ENCODE data around the gene MANBA. TPM values are rescaled to one million over a fixed set of nuclear protein-coding genes. Genes with fewer than 3 reads are reported as not detected.

MANBA gene
- total and polyA plus RNA-seq, 2 of the 13 experiments (the other 11 are each of a cell fraction or from before 2014, with no cell fraction given) = 11.7 to 33.3 TPM

DNA sequence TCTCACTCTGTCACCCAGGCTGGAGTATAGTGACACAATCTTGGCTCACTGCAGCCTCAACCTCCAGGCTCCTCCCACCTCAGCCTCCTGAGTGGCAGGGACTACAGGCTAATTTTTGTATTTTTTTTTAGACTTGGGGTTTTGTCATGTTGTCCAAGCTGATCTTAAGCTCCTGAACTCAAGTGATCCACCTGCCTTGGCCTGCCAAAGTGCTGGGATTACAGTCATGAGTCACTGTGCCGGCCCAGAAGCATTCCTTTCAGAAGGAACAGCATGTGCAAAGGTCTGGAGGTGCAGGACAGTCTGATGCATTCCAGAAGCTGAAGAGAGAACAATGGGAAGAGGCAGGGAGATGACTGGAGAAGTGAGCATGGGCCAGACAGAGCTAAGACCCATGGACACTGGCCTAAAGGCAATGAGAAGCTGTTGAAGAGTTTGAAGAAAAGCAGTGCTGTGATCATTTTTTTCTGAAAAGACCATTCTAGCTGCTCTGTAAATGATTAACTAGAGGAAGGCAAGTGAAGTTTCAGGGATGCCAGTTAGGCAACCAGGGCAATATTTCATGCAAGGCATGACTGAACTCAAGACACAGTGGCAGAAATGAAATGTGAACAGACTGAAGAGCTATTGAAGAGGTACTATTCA, 43.2 kb downstream of the MANBA start (continued):
- no peak for TF ChIP-seq ZFP36 (IDR thresholded peaks at IDR 0.05; ENCODE audit: borderline replicate concordance, low read depth, low read length, partially characterized antibody)
- TF ChIP-seq, protein P1, sequence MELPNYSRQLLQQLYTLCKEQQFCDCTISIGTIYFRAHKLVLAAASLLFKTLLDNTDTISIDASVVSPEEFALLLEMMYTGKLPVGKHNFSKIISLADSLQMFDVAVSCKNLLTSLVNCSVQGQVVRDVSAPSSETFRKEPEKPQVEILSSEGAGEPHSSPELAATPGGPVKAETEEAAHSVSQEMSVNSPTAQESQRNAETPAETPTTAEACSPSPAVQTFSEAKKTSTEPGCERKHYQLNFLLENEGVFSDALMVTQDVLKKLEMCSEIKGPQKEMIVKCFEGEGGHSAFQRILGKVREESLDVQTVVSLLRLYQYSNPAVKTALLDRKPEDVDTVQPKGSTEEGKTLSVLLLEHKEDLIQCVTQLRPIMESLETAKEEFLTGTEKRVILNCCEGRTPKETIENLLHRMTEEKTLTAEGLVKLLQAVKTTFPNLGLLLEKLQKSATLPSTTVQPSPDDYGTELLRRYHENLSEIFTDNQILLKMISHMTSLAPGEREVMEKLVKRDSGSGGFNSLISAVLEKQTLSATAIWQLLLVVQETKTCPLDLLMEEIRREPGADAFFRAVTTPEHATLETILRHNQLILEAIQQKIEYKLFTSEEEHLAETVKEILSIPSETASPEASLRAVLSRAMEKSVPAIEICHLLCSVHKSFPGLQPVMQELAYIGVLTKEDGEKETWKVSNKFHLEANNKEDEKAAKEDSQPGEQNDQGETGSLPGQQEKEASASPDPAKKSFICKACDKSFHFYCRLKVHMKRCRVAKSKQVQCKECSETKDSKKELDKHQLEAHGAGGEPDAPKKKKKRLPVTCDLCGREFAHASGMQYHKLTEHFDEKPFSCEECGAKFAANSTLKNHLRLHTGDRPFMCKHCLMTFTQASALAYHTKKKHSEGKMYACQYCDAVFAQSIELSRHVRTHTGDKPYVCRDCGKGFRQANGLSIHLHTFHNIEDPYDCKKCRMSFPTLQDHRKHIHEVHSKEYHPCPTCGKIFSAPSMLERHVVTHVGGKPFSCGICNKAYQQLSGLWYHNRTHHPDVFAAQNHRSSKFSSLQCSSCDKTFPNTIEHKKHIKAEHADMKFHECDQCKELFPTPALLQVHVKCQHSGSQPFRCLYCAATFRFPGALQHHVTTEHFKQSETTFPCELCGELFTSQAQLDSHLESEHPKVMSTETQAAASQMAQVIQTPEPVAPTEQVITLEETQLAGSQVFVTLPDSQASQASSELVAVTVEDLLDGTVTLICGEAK (IDR thresholded peaks at IDR 0.05) = no peak
- TF ChIP-seq, protein P1 (CRISPR knock-in tag; IDR thresholded peaks at IDR 0.05) = no peak
- no peak for TF ChIP-seq ZBTB1 (CRISPR knock-in tag; IDR thresholded peaks at IDR 0.05; ENCODE audit: borderline replicate concordance)
- no peak for TF ChIP-seq NCOA2 (CRISPR knock-in tag; IDR thresholded peaks at IDR 0.05)
- peak; percentile 79 for TF ChIP-seq ZNF644 (CRISPR knock-in tag; IDR thresholded peaks at IDR 0.05; ENCODE audit: low read depth)
- TF ChIP-seq ZSCAN9 (CRISPR knock-in tag; IDR thresholded peaks at IDR 0.05; ENCODE audit: borderline replicate concordance) = 0 out of 2 replicates have a peak, but pooled peaks have one; percentile 65
- TF ChIP-seq SMAD1 (CRISPR knock-in tag; IDR thresholded peaks at IDR 0.05; ENCODE audit: borderline replicate concordance, low read depth) = no peak
- peak; percentile 67; the same call in 1 of the 2 replicates for TF ChIP-seq PHF21A (CRISPR knock-in tag; IDR thresholded peaks at IDR 0.05)
- TF ChIP-seq, protein P2, sequence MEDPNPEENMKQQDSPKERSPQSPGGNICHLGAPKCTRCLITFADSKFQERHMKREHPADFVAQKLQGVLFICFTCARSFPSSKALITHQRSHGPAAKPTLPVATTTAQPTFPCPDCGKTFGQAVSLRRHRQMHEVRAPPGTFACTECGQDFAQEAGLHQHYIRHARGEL (CRISPR knock-in tag; IDR thresholded peaks at IDR 0.05) = no peak
- TF ChIP-seq EZH2 (conservative IDR thresholded peaks at IDR 0.05; ENCODE audit: low read depth, low read length) = no peak
- TF ChIP-seq ZNF546 (CRISPR knock-in tag; conservative IDR thresholded peaks at IDR 0.05) = no peak
- TF ChIP-seq ZNF557 (CRISPR knock-in tag; IDR thresholded peaks at IDR 0.05) = no peak
- no peak for TF ChIP-seq NR2C2 (CRISPR knock-in tag; IDR thresholded peaks at IDR 0.05; ENCODE audit: borderline replicate concordance)
- no peak for TF ChIP-seq ZKSCAN8 (CRISPR knock-in tag; IDR thresholded peaks at IDR 0.05; ENCODE audit: borderline replicate concordance)
- peak; percentile 49; the same call in 1 of the 2 replicates for TF ChIP-seq JUNB (CRISPR knock-in tag; IDR thresholded peaks at IDR 0.05; ENCODE audit: borderline replicate concordance)
- no peak for TF ChIP-seq NFE2L2 (IDR thresholded peaks at IDR 0.05; ENCODE audit: low read length)
- no peak for TF ChIP-seq ZNF468 (CRISPR knock-in tag; IDR thresholded peaks at IDR 0.05)
- no peak for TF ChIP-seq ZNF446 (CRISPR knock-in tag; IDR thresholded peaks at IDR 0.05)
- 0 out of 2 replicates have a peak, but pooled peaks have one; percentile 17 for TF ChIP-seq MED1 (CRISPR knock-in tag; IDR thresholded peaks at IDR 0.05)
- TF ChIP-seq EHMT2 (IDR thresholded peaks at IDR 0.05; ENCODE audit: borderline replicate concordance, low read depth, low read length) = peak; percentile 29; the same call in 1 of the 2 replicates
- TF ChIP-seq NR2F1 (CRISPR knock-in tag; IDR thresholded peaks at IDR 0.05) = no peak
- peak; percentile 45; the same call in 1 of the 2 replicates for TF ChIP-seq RFX5 (IDR thresholded peaks at IDR 0.05; ENCODE audit: low read depth, low read length)
